Measurements from ENCODE around the gene FAM124B.
A peak's percentile ranks its signal among the peaks of the same experiment; 100 is the strongest.

Gene FAM124B

GRCh38 chr2:224401641-224402342 is at the start of gene FAM124B:
Gene FAM124B, minus strand, starts transcription at chr2:224402107. Its CDS starts 339 bp downstream, at chr2:224401768.
- peak; percentile 20 for DNase-seq

GRCh38 chr2:224449212-224450147 is 47.6 kb upstream of the FAM124B start:
- DNase-seq: no peak

GRCh38 chr2:224448236-224448635 is 46.3 kb upstream of the FAM124B start:
- no peak for DNase-seq

- DNase-seq: no peak
Observed at GRCh38 chr2:224444783-224445182, 42.9 kb upstream of the FAM124B start.

- DNase-seq: no peak
Observed at GRCh38 chr2:224444021-224444420, 42.1 kb upstream of the FAM124B start.

- DNase-seq: no peak
Observed at GRCh38 chr2:224442071-224442967, 40.4 kb upstream of the FAM124B start.

- DNase-seq: no peak
Observed at GRCh38 chr2:224440988-224441387, 39.1 kb upstream of the FAM124B start.

GRCh38 chr2:224438726-224439125 is 36.8 kb upstream of the FAM124B start:
- no peak for DNase-seq

- DNase-seq: no peak
Observed at GRCh38 chr2:224436634-224437033, 34.7 kb upstream of the FAM124B start.

GRCh38 chr2:224434618-224435017 is 32.7 kb upstream of the FAM124B start:
- no peak for DNase-seq

- DNase-seq: no peak
Observed at GRCh38 chr2:224433442-224433841, 31.5 kb upstream of the FAM124B start.

GRCh38 chr2:224432003-224432579 is 30.2 kb upstream of the FAM124B start:
- no peak for DNase-seq

- DNase-seq: no peak
Observed at GRCh38 chr2:224429441-224429810, 27.5 kb upstream of the FAM124B start.

- no peak for DNase-seq
Observed at GRCh38 chr2:224428787-224429440, 27.0 kb upstream of the FAM124B start.

GRCh38 chr2:224427471-224427870 is 25.6 kb upstream of the FAM124B start:
- DNase-seq: no peak

- DNase-seq: no peak
Observed at GRCh38 chr2:224426656-224427055, 24.7 kb upstream of the FAM124B start.

- DNase-seq: no peak
Observed at GRCh38 chr2:224421065-224421464, 19.2 kb upstream of the FAM124B start.

GRCh38 chr2:224417947-224418346 is 16.0 kb upstream of the FAM124B start:
- DNase-seq: no peak

GRCh38 chr2:224417361-224417729 is 15.4 kb upstream of the FAM124B start:
- DNase-seq: no peak

- DNase-seq: no peak
Observed at GRCh38 chr2:224416656-224417360, 14.9 kb upstream of the FAM124B start.

- DNase-seq: no peak
Observed at GRCh38 chr2:224413381-224413780, 11.5 kb upstream of the FAM124B start.

Measured in midbrain (tissue), 1 donor.